HEK293 (cell line): ENCODE data around the gene DDX53.

Source experiments
- GLI2 ChIP-seq: fragments of 450-650 bp; formaldehyde crosslinking; IDR thresholded peaks from 2 replicates; pipeline ENCODE4; 2017; ENCODE audit warnings: missing biosample characterization, missing genetic modification characterization, low read depth, borderline replicate concordance
- KLF17 ChIP-seq: fragments of 450-650 bp; formaldehyde crosslinking; IDR thresholded peaks from 2 replicates; pipeline ENCODE4 v1.5.1; 2016; ENCODE audit warnings: missing biosample characterization, missing genetic modification characterization
- PRDM2 ChIP-seq: fragments of 450-650 bp; formaldehyde crosslinking; IDR thresholded peaks from 2 replicates; pipeline ENCODE4 v1.5.1; 2016; ENCODE audit warnings: missing biosample characterization, missing genetic modification characterization, borderline replicate concordance
- PRDM4 ChIP-seq: fragments of 450-650 bp; formaldehyde crosslinking; IDR thresholded peaks from 2 replicates; pipeline ENCODE4 v1.5.1; 2017; ENCODE audit warnings: missing biosample characterization, missing genetic modification characterization
- TCF7L2 ChIP-seq: IDR thresholded peaks from 2 replicates; pipeline ENCODE4 v1.6.1; 2011; ENCODE audit warnings: low read depth, mild to moderate bottlenecking, inconsistent platforms, low read length, moderate library complexity, borderline replicate concordance
- YY1 ChIP-seq: fragments of 450-650 bp; formaldehyde crosslinking; IDR thresholded peaks from 2 replicates; pipeline ENCODE4 v1.5.1; 2018; ENCODE audit warnings: missing biosample characterization, missing genetic modification characterization
- ZBTB11 ChIP-seq: fragments of 450-650 bp; formaldehyde crosslinking; conservative IDR thresholded peaks from 2 replicates; pipeline ENCODE4 v1.5.1; 2016; ENCODE audit warnings: low read depth, missing biosample characterization, missing genetic modification characterization
- ZBTB26 ChIP-seq: fragments of 450-650 bp; formaldehyde crosslinking; optimal IDR thresholded peaks from 2 replicates; pipeline ENCODE3; 2016; ENCODE audit warnings: missing biosample characterization, mild to moderate bottlenecking, missing genetic modification characterization
- ZBTB6 ChIP-seq: fragments of 450-650 bp; formaldehyde crosslinking; IDR thresholded peaks from 2 replicates; pipeline ENCODE4 v1.5.1; 2017; ENCODE audit warnings: missing biosample characterization, missing genetic modification characterization
- ZNF580 ChIP-seq: fragments of 450-650 bp; formaldehyde crosslinking; IDR thresholded peaks from 2 replicates; pipeline ENCODE4 v1.5.1; 2016; ENCODE audit warnings: missing biosample characterization, missing genetic modification characterization

Gene DDX53

GRCh38 chrX:22968494-22968893 lies 31.3 kb upstream of the DDX53 start (continued):
- TF ChIP-seq ZBTB26 (tag by site-specific recombination) (no peak), ZBTB6 (tag by site-specific recombination) (no peak), YY1 (tag by site-specific recombination) (no peak), KLF17 (tag by site-specific recombination) (no peak), GLI2 (tag by site-specific recombination) (no peak), PRDM4 (tag by site-specific recombination) (no peak), ZBTB11 (tag by site-specific recombination) (no peak), ZNF580 (tag by site-specific recombination) (no peak), PRDM2 (tag by site-specific recombination) (no peak), TCF7L2 (no peak)
